ENCODE data around the gene PTRH1.

Gene PTRH1

GRCh38 chr9:127692071-127692470, 23.4 kb downstream of the PTRH1 start:
- peaks cover 15 to 61% (median 36%) of the 10 kb centered on the region in 3 donors for H3K36me3 ChIP-seq
- H3K27me3 ChIP-seq, result no peaks in the 10 kb centered on the region
- H3K4me3 ChIP-seq, result no peak overlapping the region
- no peak for DNase-seq
- no peaks in the 10 kb centered on the region for H3K4me1 ChIP-seq
- TF ChIP-seq, protein P1, sequence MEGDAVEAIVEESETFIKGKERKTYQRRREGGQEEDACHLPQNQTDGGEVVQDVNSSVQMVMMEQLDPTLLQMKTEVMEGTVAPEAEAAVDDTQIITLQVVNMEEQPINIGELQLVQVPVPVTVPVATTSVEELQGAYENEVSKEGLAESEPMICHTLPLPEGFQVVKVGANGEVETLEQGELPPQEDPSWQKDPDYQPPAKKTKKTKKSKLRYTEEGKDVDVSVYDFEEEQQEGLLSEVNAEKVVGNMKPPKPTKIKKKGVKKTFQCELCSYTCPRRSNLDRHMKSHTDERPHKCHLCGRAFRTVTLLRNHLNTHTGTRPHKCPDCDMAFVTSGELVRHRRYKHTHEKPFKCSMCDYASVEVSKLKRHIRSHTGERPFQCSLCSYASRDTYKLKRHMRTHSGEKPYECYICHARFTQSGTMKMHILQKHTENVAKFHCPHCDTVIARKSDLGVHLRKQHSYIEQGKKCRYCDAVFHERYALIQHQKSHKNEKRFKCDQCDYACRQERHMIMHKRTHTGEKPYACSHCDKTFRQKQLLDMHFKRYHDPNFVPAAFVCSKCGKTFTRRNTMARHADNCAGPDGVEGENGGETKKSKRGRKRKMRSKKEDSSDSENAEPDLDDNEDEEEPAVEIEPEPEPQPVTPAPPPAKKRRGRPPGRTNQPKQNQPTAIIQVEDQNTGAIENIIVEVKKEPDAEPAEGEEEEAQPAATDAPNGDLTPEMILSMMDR (IDR thresholded peaks at IDR 0.05), result no peak
- H3K9me3 ChIP-seq, result no peaks in the 10 kb centered on the region
- no peak overlapping the region for H3K27ac ChIP-seq
- intact Hi-C loops (cut with DNase I; ENCODE audit: low total_unique reads), result no loop called here

- H3K27me3 ChIP-seq, result no peaks in the 10 kb centered on the region
- intact Hi-C loops (cut with DNase I; ENCODE audit: low total_unique reads), result no loop called here
- H3K4me1 ChIP-seq, result no peaks in the 10 kb centered on the region
- TF ChIP-seq, protein P1 (IDR thresholded peaks at IDR 0.05), result no peak
- H3K4me3 ChIP-seq, result no peak overlapping the region
- H3K36me3 ChIP-seq, result peaks cover 15 to 74% (median 47%) of the 10 kb centered on the region in 3 donors
- H3K9me3 ChIP-seq, result no peaks in the 10 kb centered on the region
- H3K27ac ChIP-seq, result no peak overlapping the region
- no peak for DNase-seq
Measured at GRCh38 chr9:127690735-127691134, 24.7 kb downstream of the PTRH1 start.

DNA sequence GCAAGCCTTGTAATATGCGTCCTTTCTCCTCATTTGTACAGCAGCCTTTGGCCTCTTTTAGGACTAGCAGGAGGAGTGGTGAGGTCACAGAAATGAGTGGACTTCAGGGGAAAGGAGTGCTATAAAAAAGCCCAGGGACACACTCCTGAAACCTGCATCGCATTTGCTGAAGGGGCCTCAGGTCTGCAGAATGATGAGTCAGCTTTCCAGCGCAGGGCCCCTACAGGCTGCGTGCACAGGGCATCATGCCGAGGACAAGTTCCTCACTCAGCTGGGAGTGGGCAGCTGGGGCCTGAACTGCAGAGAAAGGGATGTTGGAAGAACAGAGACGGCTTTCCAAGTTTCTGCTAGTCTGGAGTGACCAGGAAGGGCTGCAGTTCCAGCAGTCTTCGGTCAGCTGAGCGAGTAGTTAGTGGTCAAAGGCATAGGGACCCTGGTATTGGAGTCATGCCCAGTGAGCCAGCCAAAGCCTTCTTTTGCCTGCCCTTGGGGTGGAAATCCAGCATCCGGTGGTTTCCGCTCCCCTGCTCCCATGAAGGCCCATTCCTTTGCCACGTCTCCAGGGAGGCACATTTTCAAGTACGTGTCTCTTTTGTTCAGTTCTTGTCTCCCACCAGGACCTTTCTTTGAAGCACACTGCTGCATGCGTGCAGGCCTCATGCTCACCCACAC, 26.0 kb downstream of the PTRH1 start:
- Histone ChIP-seq H3K4me3 (no peak overlapping the region), H3K9me3 (no peaks in the 10 kb centered on the region), H3K36me3 (peaks cover 15 to 82% (median 56%) of the 10 kb centered on the region in 3 donors), H3K27ac (no peak overlapping the region), H3K27me3 (no peaks in the 10 kb centered on the region), H3K4me1 (no peaks in the 10 kb centered on the region)
- TF ChIP-seq, protein P1 (IDR thresholded peaks at IDR 0.05), result no peak
- intact Hi-C loops (cut with DNase I; ENCODE audit: low total_unique reads), result no loop called here
- no peak for DNase-seq

DNA sequence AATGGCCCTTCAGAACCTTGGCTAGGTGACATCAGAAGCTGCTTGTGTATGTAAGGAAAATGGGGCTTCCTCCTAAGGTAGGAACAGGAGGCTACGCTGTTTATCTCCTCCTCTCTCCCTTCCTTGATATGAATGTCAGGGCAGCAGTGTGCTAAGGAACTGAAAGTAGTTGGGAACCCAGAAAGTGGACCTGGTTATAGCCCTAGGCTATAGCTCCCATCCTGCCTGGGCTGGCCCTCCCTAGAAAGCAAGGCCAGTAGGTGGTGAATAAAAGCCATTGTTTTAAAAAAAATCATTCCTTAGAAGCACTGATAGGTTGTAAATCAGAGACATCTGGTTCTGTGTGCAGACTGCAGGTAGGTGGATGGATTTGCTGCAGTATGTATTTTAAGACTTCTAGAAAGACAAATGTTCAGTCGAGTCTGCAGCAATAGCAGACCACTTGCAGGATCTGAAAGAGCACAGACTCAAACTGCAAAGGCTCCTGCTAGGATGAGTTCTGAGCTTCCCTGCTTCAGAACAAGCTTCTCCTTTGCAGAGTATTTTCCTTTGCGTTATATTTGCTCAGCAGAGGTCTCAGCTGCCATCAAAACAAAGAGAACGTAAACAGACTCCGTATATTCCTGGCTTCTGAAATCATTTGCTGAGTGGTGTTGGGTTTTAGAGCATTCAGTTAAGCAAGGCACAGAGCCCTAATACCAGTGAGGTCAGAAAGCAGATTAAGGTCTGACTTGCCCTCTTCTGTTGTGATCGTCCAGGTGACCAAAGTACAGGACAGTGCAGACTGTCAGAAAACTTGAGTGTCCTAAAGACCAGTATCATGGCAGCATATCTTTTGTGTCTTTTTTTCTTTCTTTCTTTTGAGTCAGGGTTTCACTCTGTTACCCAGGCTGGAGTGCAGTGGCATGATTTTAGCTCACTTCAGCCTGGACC, 28.7 kb downstream of the PTRH1 start:
- Histone ChIP-seq H3K27ac (no peak overlapping the region), H3K4me1 (no peaks in the 10 kb centered on the region), H3K9me3 (no peaks in the 10 kb centered on the region), H3K36me3 (peaks cover 33 to 97% (median 76%) of the 10 kb centered on the region in 3 donors), H3K27me3 (no peaks in the 10 kb centered on the region), H3K4me3 (no peak overlapping the region)
- no peak for DNase-seq
- TF ChIP-seq, protein P1 (IDR thresholded peaks at IDR 0.05), result no peak
- intact Hi-C loops (cut with DNase I; ENCODE audit: low total_unique reads), result no loop called here

- intact Hi-C loops (cut with DNase I; ENCODE audit: low total_unique reads), result no loop called here
- Histone ChIP-seq H3K36me3 (peaks cover 32 to 97% (median 80%) of the 10 kb centered on the region in 3 donors), H3K9me3 (no peaks in the 10 kb centered on the region), H3K4me3 (no peak overlapping the region), H3K4me1 (no peaks in the 10 kb centered on the region), H3K27me3 (no peaks in the 10 kb centered on the region), H3K27ac (no peak overlapping the region)
- DNase-seq, result no peak
- TF ChIP-seq, protein P1 (IDR thresholded peaks at IDR 0.05), result no peak
Measured at GRCh38 chr9:127684576-127684975, 30.9 kb downstream of the PTRH1 start.
